Endothelial cell (in vitro differentiated cells): ENCODE data around the gene PURA. TPM values are rescaled to one million over a fixed set of nuclear protein-coding genes. Genes with fewer than 3 reads are reported as not detected.

Source experiments
- DNase-seq: peaks from one replicate; pipeline ENCODE4 v3.0.0; 2021; ENCODE audit warnings: low spot score
- H3K27ac Mint-ChIP-seq: one replicate; pipeline ENCODE4 v1.8.0; 2021; ENCODE audit warnings: mixed read lengths, inconsistent platforms; ENCODE audit not compliant: unreplicated experiment
- H3K27me3 Mint-ChIP-seq: one replicate; pipeline ENCODE4 v1.8.0; 2021; ENCODE audit warnings: mild to moderate bottlenecking, moderate library complexity, mixed read lengths, inconsistent platforms; ENCODE audit not compliant: unreplicated experiment
- H3K36me3 Mint-ChIP-seq: one replicate; pipeline ENCODE4 v1.8.0; 2021; ENCODE audit warnings: mild to moderate bottlenecking, low read depth, mixed read lengths, inconsistent platforms; ENCODE audit not compliant: unreplicated experiment
- H3K4me1 Mint-ChIP-seq: one replicate; pipeline ENCODE4 v1.8.0; 2021; ENCODE audit warnings: mild to moderate bottlenecking, mixed read lengths, inconsistent platforms; ENCODE audit not compliant: unreplicated experiment
- H3K4me3 Mint-ChIP-seq: one replicate; pipeline ENCODE4 v1.8.0; 2021; ENCODE audit warnings: mild to moderate bottlenecking, mixed read lengths, inconsistent platforms; ENCODE audit not compliant: unreplicated experiment
- H3K9me3 Mint-ChIP-seq: one replicate; pipeline ENCODE4 v1.8.0; 2021; ENCODE audit warnings: mixed read lengths, inconsistent platforms; ENCODE audit not compliant: unreplicated experiment
- CTCF ChIP-seq: fragments of 200-600 bp; sonication (generic); IDR thresholded peaks from one replicate; pipeline ENCODE4 v1.5.0; 2021; ENCODE audit warnings: antibody characterized with exemption; ENCODE audit not compliant: unreplicated experiment
- total RNA-seq: library from RNA; stranded (reverse); fragmentation: NEBNext Ultra II Directional; extraction: Animal tissue kit (Norgen Biotek cat#: 25700); gene quantifications from one replicate; pipeline ENCODE4 v1.2.1, GENCODE V29; 2021; ENCODE audit not compliant: unreplicated experiment

The PURA gene
- total RNA-seq, 1 donor from 2014 or later: 6.2 TPM

- Mint-ChIP-seq H3K36me3 (no peaks in the 10 kb centered on the region), H3K27ac (no peak overlapping the region), H3K4me1 (no peaks in the 10 kb centered on the region), H3K4me3 (no peak overlapping the region), H3K9me3 (no peaks in the 10 kb centered on the region), H3K27me3 (peaks cover 4% of the 10 kb centered on the region)
- no peak for DNase-seq
- no peak for TF ChIP-seq CTCF
Measured at GRCh38 chr5:140093179-140093578, 20.7 kb upstream of the PURA start.

GRCh38 chr5:140093866-140094265 is 20.0 kb upstream of the PURA start:
- TF ChIP-seq CTCF: no peak
- Mint-ChIP-seq H3K4me3 (no peak overlapping the region), H3K36me3 (no peaks in the 10 kb centered on the region), H3K27me3 (peaks cover 4% of the 10 kb centered on the region), H3K4me1 (no peaks in the 10 kb centered on the region), H3K27ac (no peak overlapping the region), H3K9me3 (no peaks in the 10 kb centered on the region)
- no peak for DNase-seq

- Mint-ChIP-seq H3K4me3 (no peak overlapping the region), H3K27ac (no peak overlapping the region), H3K9me3 (no peaks in the 10 kb centered on the region), H3K36me3 (no peaks in the 10 kb centered on the region), H3K4me1 (no peaks in the 10 kb centered on the region), H3K27me3 (peaks cover 4% of the 10 kb centered on the region)
- no peak for DNase-seq
- no peak for TF ChIP-seq CTCF
Measured at GRCh38 chr5:140094889-140095288, 19.0 kb upstream of the PURA start.

GRCh38 chr5:140101179-140101578 is 12.7 kb upstream of the PURA start:
- H3K9me3 Mint-ChIP-seq: no peaks in the 10 kb centered on the region
- H3K4me1 Mint-ChIP-seq: peaks cover 1% of the 10 kb centered on the region
- DNase-seq: no peak
- H3K4me3 Mint-ChIP-seq: no peak overlapping the region
- peaks cover 9% of the 10 kb centered on the region for H3K27me3 Mint-ChIP-seq
- no peak for TF ChIP-seq CTCF
- no peaks in the 10 kb centered on the region for H3K36me3 Mint-ChIP-seq
- no peak overlapping the region for H3K27ac Mint-ChIP-seq

GRCh38 chr5:140103154-140103553 is 10.8 kb upstream of the PURA start:
- no peak for TF ChIP-seq CTCF
- H3K27me3 Mint-ChIP-seq: peaks cover 8% of the 10 kb centered on the region
- peaks cover 11% of the 10 kb centered on the region for H3K4me1 Mint-ChIP-seq
- DNase-seq: no peak
- no peaks in the 10 kb centered on the region for H3K36me3 Mint-ChIP-seq
- no peak overlapping the region for H3K4me3 Mint-ChIP-seq
- no peaks in the 10 kb centered on the region for H3K9me3 Mint-ChIP-seq
- no peak overlapping the region for H3K27ac Mint-ChIP-seq
